OCI-LY3 (cell line): ENCODE measurements around the gene ASTL.

Experiments used
- EZH2phosphoT487 ChIP-seq: fragments of 200-600 bp; shearing (Covaris generic); IDR thresholded peaks from 2 replicates; pipeline ENCODE4 v1.6.1; 2018; ENCODE audit warnings: antibody characterized with exemption, mixed run types, low read depth
- TF ChIP-seq, protein P1 (sequence below): fragments of 200-600, 300-600 bp; sonication (generic); IDR thresholded peaks from 2 replicates; pipeline ENCODE4 v1.5.1; 2014; ENCODE audit warnings: antibody characterized with exemption, low read length, low read depth

DNA sequence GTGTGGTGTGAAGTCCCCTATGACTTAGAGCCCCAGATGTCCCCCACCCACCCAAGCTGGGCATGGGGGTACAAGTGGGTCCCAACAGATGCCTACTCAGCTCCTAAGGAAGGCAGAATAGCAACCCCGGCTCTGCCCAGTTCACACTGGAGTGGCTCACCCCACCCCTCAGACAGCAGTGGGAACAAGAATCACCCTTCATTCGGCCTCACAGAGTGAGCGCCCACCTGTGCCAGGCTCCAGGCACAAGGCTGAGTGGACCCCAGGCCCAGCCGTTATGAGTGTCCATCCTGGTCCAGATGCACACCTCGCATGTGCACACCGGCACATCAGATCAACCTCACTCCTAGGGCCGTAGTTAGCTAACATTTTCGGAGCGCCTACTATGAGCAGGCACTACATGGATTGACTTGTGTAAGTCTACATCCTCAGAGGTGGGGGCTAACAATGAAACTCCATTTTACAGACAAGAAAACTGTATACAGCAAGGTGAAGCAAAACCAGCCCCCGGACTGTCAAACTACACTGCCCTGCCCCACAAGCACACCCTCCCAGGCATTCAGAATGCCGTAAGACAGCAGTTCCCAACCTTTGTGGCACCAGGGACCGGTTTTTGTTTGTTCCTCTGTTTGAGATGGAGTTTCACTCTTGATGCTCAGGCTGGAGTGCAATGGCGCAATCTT is 2.8 kb upstream of the ASTL start:
- TF ChIP-seq, protein P1, sequence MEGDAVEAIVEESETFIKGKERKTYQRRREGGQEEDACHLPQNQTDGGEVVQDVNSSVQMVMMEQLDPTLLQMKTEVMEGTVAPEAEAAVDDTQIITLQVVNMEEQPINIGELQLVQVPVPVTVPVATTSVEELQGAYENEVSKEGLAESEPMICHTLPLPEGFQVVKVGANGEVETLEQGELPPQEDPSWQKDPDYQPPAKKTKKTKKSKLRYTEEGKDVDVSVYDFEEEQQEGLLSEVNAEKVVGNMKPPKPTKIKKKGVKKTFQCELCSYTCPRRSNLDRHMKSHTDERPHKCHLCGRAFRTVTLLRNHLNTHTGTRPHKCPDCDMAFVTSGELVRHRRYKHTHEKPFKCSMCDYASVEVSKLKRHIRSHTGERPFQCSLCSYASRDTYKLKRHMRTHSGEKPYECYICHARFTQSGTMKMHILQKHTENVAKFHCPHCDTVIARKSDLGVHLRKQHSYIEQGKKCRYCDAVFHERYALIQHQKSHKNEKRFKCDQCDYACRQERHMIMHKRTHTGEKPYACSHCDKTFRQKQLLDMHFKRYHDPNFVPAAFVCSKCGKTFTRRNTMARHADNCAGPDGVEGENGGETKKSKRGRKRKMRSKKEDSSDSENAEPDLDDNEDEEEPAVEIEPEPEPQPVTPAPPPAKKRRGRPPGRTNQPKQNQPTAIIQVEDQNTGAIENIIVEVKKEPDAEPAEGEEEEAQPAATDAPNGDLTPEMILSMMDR = no peak
- TF ChIP-seq EZH2phosphoT487 = no peak
